ENCODE results near the gene PDCD10.

Gene PDCD10

DNA sequence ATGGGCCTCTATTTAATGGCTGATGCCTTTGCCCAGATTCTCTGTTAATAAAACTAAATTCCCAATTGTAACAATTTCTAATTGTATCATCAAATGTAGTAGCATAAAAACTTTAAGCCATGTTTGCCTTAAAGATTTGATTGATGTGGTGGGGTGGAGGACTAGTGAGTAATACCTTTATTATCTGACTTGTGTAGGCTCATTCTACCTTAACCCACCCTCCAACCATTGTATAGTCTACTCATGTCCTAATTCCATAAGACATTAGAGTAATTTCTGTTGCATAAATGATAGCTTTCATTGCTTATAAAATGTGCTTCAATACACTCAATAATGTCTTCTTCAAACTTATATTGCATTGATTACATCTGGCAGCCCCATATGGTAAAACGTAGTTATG is 26.6 kb upstream of the PDCD10 start:
- no peak overlapping the region for H3K9ac ChIP-seq (ENCODE audit: low read length)
- H3K4me3 ChIP-seq (ENCODE audit: insufficient read depth in 1 of 2, low read depth in 1 of 2, low read length in 2 of 2) = no peak overlapping the region
- no peak overlapping the region for H2AK5ac ChIP-seq (ENCODE audit: low read length, severe bottlenecking)
- no peak overlapping the region for H2BK120ac ChIP-seq (ENCODE audit: low read depth, low read length)
- no peak overlapping the region for H2AFZ ChIP-seq (ENCODE audit: low read depth, low read length)
- no peaks in the 10 kb centered on the region for H3K79me1 ChIP-seq (replicated peaks; ENCODE audit: low read length, poor library complexity, severe bottlenecking)
- H3K4me2 ChIP-seq (ENCODE audit: low read length, poor library complexity, severe bottlenecking) = no peak overlapping the region
- no peak overlapping the region for H2BK12ac ChIP-seq (ENCODE audit: low read length in 2 of 2)
- no peak overlapping the region for H3K23ac ChIP-seq (ENCODE audit: low read length in 2 of 2)
- no peak overlapping the region for H2BK15ac ChIP-seq (ENCODE audit: low read depth, poor library complexity, severe bottlenecking)
- no peaks in the 10 kb centered on the region for H3K9me3 ChIP-seq (ENCODE audit: control insufficient read depth, low read length)
- no peak for DNase-seq
- no peak overlapping the region for H3K4ac ChIP-seq (ENCODE audit: low read depth in 1 of 2, low read length in 2 of 2)
- H3K27ac ChIP-seq (ENCODE audit: low read length, poor library complexity, severe bottlenecking) = no peak overlapping the region
- H3K18ac ChIP-seq (ENCODE audit: low read depth in 1 of 2, low read length in 2 of 2) = no peak overlapping the region
- no peak overlapping the region for H2BK5ac ChIP-seq (ENCODE audit: low read depth, low read length, poor library complexity, severe bottlenecking)
- H3K4me1 ChIP-seq (ENCODE audit: control insufficient read depth, insufficient read depth, low read depth, low read length) = no peaks in the 10 kb centered on the region
- 20% methylated on average over 1 of the region's 1 CpG for WGBS
- no peak overlapping the region for H3K14ac ChIP-seq (ENCODE audit: low read length in 2 of 2)
- H3K36me3 ChIP-seq (ENCODE audit: control insufficient read depth in 1 of 2, insufficient read depth in 2 of 2, low read depth in 1 of 2, low read length in 2 of 2) = no peaks in the 10 kb centered on the region
- no peak overlapping the region for H4K91ac ChIP-seq (ENCODE audit: low read length)
- no peak overlapping the region for H4K8ac ChIP-seq (ENCODE audit: low read length)
- H3K27me3 ChIP-seq (ENCODE audit: control insufficient read depth in 1 of 2, insufficient read depth in 1 of 2, low read length in 2 of 2) = no peaks in the 10 kb centered on the region

DNA sequence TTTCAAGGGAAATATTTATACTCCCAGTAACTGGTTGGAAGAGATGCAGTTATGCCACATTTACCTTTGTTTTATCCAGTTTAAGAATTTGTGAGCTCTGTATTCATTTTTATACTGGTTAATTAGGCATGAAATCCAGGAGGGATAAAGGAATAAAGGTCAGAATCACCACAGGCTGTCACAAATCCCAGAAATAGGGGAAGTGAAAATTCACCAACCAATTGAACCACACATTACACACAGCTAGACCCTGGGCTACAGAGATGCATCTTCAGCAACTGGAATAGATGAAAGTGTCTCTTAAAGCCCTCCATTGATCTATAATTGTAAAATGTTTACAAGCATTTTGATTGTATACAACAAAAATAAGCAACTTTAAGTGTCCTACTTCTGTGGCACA is 19.4 kb upstream of the PDCD10 start:
- H2BK120ac ChIP-seq (ENCODE audit: low read depth, low read length) = no peak overlapping the region
- H3K4me3 ChIP-seq (ENCODE audit: insufficient read depth in 1 of 2, low read depth in 1 of 2, low read length in 2 of 2) = no peak overlapping the region

DNA sequence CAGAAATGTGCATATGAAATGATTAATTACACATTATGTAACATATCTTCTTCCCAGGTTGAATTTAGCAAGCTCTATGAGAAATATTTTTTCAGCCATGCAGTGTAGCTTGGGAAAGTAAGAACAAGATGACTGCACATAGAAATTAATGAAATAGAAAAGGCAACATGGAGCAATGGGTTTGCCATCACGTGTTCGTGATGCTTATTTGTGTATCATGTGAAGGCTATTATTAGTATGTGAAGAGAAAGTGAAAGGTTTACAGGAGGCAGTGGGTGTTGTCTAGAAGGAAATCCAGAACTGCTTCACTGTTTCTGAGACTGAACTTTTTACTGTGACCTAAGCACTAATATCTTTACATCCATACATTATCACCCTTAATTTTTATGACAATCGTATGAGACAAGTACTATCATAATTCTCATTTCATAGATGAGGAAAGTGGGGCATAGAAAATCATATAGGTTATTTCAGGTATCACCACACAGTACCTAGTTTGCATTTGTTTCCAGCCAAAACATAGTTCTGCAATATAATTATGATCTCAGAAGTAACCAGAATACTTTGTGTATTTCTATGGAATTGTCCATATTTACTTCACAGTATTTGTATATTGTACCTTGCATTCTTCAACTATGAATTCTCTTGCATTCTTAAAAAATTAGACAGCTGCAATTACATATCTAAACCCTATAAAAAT is 15.7 kb upstream of the PDCD10 start:
- no peak overlapping the region for H4K91ac ChIP-seq (ENCODE audit: low read length)
- H3K4me3 ChIP-seq (ENCODE audit: insufficient read depth in 1 of 2, low read depth in 1 of 2, low read length in 2 of 2) = no peak overlapping the region
- H2BK15ac ChIP-seq (ENCODE audit: low read depth, poor library complexity, severe bottlenecking) = no peak overlapping the region
- no peaks in the 10 kb centered on the region for H3K79me1 ChIP-seq (replicated peaks; ENCODE audit: low read length, poor library complexity, severe bottlenecking)
- no peak overlapping the region for H3K27ac ChIP-seq (ENCODE audit: low read length, poor library complexity, severe bottlenecking)
- no peak overlapping the region for H2AFZ ChIP-seq (ENCODE audit: low read depth, low read length)
- no peaks in the 10 kb centered on the region for H3K9me3 ChIP-seq (ENCODE audit: control insufficient read depth, low read length)
- no peak overlapping the region for H2BK12ac ChIP-seq (ENCODE audit: low read length in 2 of 2)
- 96% methylated on average over 3 of the region's 3 CpGs for WGBS
- H3K36me3 ChIP-seq (ENCODE audit: control insufficient read depth in 1 of 2, insufficient read depth in 2 of 2, low read depth in 1 of 2, low read length in 2 of 2) = no peaks in the 10 kb centered on the region
- no peak overlapping the region for H3K14ac ChIP-seq (ENCODE audit: low read length in 2 of 2)
- no peak overlapping the region for H3K18ac ChIP-seq (ENCODE audit: low read depth in 1 of 2, low read length in 2 of 2)
- H4K8ac ChIP-seq (ENCODE audit: low read length) = no peak overlapping the region
- H3K4me2 ChIP-seq (ENCODE audit: low read length, poor library complexity, severe bottlenecking) = no peak overlapping the region
- no peak overlapping the region for H3K23ac ChIP-seq (ENCODE audit: low read length in 2 of 2)
- H2BK120ac ChIP-seq (ENCODE audit: low read depth, low read length) = no peak overlapping the region
- H3K4ac ChIP-seq (ENCODE audit: low read depth in 1 of 2, low read length in 2 of 2) = no peak overlapping the region
- H2AK5ac ChIP-seq (ENCODE audit: low read length, severe bottlenecking) = no peak overlapping the region
- H3K4me1 ChIP-seq (ENCODE audit: control insufficient read depth, insufficient read depth, low read depth, low read length) = no peaks in the 10 kb centered on the region
- no peak overlapping the region for H3K9ac ChIP-seq (ENCODE audit: low read length)
- H3K27me3 ChIP-seq (ENCODE audit: control insufficient read depth in 1 of 2, insufficient read depth in 1 of 2, low read length in 2 of 2) = no peaks in the 10 kb centered on the region
- DNase-seq = no peak
- no peak overlapping the region for H2BK5ac ChIP-seq (ENCODE audit: low read depth, low read length, poor library complexity, severe bottlenecking)

More for the DNA sequence above, 19.4 kb upstream of the PDCD10 start:
- no peak for DNase-seq
- no peak overlapping the region for H3K4ac ChIP-seq (ENCODE audit: low read depth in 1 of 2, low read length in 2 of 2)
- H3K27ac ChIP-seq (ENCODE audit: low read length, poor library complexity, severe bottlenecking) = no peak overlapping the region
- no peak overlapping the region for H2BK5ac ChIP-seq (ENCODE audit: low read depth, low read length, poor library complexity, severe bottlenecking)
- no peaks in the 10 kb centered on the region for H3K27me3 ChIP-seq (ENCODE audit: control insufficient read depth in 1 of 2, insufficient read depth in 1 of 2, low read length in 2 of 2)
- H4K8ac ChIP-seq (ENCODE audit: low read length) = no peak overlapping the region
- H3K18ac ChIP-seq (ENCODE audit: low read depth in 1 of 2, low read length in 2 of 2) = no peak overlapping the region
- H3K14ac ChIP-seq (ENCODE audit: low read length in 2 of 2) = no peak overlapping the region
- no peak overlapping the region for H3K9ac ChIP-seq (ENCODE audit: low read length)
- no peaks in the 10 kb centered on the region for H3K4me1 ChIP-seq (ENCODE audit: control insufficient read depth, insufficient read depth, low read depth, low read length)
- H3K36me3 ChIP-seq (ENCODE audit: control insufficient read depth in 1 of 2, insufficient read depth in 2 of 2, low read depth in 1 of 2, low read length in 2 of 2) = no peaks in the 10 kb centered on the region
- no peak overlapping the region for H2BK12ac ChIP-seq (ENCODE audit: low read length in 2 of 2)
- no peak overlapping the region for H2BK15ac ChIP-seq (ENCODE audit: low read depth, poor library complexity, severe bottlenecking)
- H2AFZ ChIP-seq (ENCODE audit: low read depth, low read length) = no peak overlapping the region
- H3K79me1 ChIP-seq (replicated peaks; ENCODE audit: low read length, poor library complexity, severe bottlenecking) = no peaks in the 10 kb centered on the region
- no peak overlapping the region for H3K4me2 ChIP-seq (ENCODE audit: low read length, poor library complexity, severe bottlenecking)
- H4K91ac ChIP-seq (ENCODE audit: low read length) = no peak overlapping the region
- no peak overlapping the region for H2AK5ac ChIP-seq (ENCODE audit: low read length, severe bottlenecking)
- no peak overlapping the region for H3K23ac ChIP-seq (ENCODE audit: low read length in 2 of 2)
- H3K9me3 ChIP-seq (ENCODE audit: control insufficient read depth, low read length) = no peaks in the 10 kb centered on the region

DNA sequence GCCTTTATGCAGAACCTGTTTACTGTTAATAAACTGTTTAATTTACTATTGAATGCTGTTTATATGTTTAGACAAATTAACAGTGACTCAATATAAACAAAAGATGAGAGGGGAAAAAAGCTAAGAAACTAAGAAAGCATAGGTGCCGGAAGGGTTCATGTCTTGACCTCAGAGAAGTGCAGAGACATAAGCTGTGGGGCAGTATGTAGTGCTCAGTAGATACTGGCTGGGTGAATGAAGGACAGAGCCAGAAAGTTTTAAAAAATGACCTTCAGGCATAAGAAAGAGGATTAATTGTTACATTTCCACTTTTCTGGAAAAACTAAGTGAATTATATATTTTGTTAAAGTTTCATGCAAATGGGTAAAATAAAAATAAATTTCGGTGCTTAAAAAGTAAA is 15.0 kb upstream of the PDCD10 start:
- H3K23ac ChIP-seq (ENCODE audit: low read length in 2 of 2) = no peak overlapping the region
- H3K4ac ChIP-seq (ENCODE audit: low read depth in 1 of 2, low read length in 2 of 2) = no peak overlapping the region
- no peak overlapping the region for H4K8ac ChIP-seq (ENCODE audit: low read length)
- H2AFZ ChIP-seq (ENCODE audit: low read depth, low read length) = no peak overlapping the region
- no peaks in the 10 kb centered on the region for H3K27me3 ChIP-seq (ENCODE audit: control insufficient read depth in 1 of 2, insufficient read depth in 1 of 2, low read length in 2 of 2)
- DNase-seq = no peak
- no peak overlapping the region for H2BK5ac ChIP-seq (ENCODE audit: low read depth, low read length, poor library complexity, severe bottlenecking)
- no peaks in the 10 kb centered on the region for H3K79me1 ChIP-seq (replicated peaks; ENCODE audit: low read length, poor library complexity, severe bottlenecking)
- no peaks in the 10 kb centered on the region for H3K36me3 ChIP-seq (ENCODE audit: control insufficient read depth in 1 of 2, insufficient read depth in 2 of 2, low read depth in 1 of 2, low read length in 2 of 2)
- H3K4me2 ChIP-seq (ENCODE audit: low read length, poor library complexity, severe bottlenecking) = no peak overlapping the region
- H3K18ac ChIP-seq (ENCODE audit: low read depth in 1 of 2, low read length in 2 of 2) = no peak overlapping the region
- no peak overlapping the region for H3K9ac ChIP-seq (ENCODE audit: low read length)
- 91% methylated on average over 1 of the region's 2 CpGs for WGBS
- no peak overlapping the region for H4K91ac ChIP-seq (ENCODE audit: low read length)
- H3K4me3 ChIP-seq (ENCODE audit: insufficient read depth in 1 of 2, low read depth in 1 of 2, low read length in 2 of 2) = no peak overlapping the region
- no peak overlapping the region for H2AK5ac ChIP-seq (ENCODE audit: low read length, severe bottlenecking)
- no peak overlapping the region for H3K14ac ChIP-seq (ENCODE audit: low read length in 2 of 2)
- no peaks in the 10 kb centered on the region for H3K4me1 ChIP-seq (ENCODE audit: control insufficient read depth, insufficient read depth, low read depth, low read length)
- H2BK12ac ChIP-seq (ENCODE audit: low read length in 2 of 2) = no peak overlapping the region
- no peak overlapping the region for H2BK120ac ChIP-seq (ENCODE audit: low read depth, low read length)
- H3K27ac ChIP-seq (ENCODE audit: low read length, poor library complexity, severe bottlenecking) = no peak overlapping the region
- no peak overlapping the region for H2BK15ac ChIP-seq (ENCODE audit: low read depth, poor library complexity, severe bottlenecking)
- no peaks in the 10 kb centered on the region for H3K9me3 ChIP-seq (ENCODE audit: control insufficient read depth, low read length)
